Stimulated activated CD8-positive, alpha-beta memory T cell treated with anti-CD3 and anti-CD28 coated beads, Interleukin-4, amount 100 ng/mL, for 4 hours (primary cell): ENCODE results near the gene HECTD1.
"Not testable (repeated sequence)": the region's sequence is repeated elsewhere in the genome, so short reads cannot be mapped to it uniquely, and the experiment has no call there.

Experiments used
- DNase-seq, 2 donors: peaks; one replicate each; pipeline ENCODE4 v3.0.0-alpha.2; 2020; ENCODE audit warnings: low read depth in 2 of 2, low spot score in 1 of 2

The HECTD1 gene

DNA sequence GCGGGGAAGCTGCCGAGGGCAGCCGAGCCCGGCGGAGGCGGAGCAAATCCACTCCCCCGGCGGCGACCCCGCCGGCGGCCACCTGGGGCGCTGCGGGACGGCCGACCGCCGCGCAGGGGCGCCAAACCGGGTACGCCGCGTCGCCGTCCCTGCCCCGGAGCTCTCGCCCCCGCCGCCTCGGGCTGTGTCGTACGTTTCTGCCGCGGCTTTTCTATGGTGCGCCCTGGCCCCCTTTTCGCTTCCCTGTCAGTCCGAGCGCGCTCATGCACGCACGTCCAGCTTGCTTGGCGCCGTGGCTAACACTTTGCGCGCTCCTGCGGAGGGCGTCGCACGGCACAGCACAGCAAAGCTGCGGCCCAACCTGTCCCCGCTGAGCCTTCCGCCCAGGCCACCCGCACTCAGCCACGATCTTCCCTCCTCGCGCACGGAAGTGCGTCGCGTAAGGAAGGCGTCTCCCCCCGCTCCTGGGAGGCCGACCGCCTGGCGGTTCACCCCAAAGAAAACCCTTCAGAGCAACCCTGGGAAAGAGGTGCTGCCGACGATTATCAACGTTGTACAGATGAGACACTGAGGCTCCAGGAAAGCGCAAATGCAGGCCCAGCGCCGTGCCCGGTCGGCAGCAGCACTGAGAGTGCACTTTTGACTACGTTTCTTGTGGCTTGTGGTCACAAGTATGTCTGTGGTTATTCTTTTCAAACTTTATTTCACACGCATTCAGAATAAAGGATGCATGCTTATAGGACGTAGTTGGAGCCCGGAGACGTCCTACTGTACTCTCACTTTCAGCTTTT lies at the start of gene HECTD1:
HECTD1 (minus strand) TSS at position 39 of the 791 bp plus-strand sequence. CDS start 1,857 bp downstream, outside the sequence.
- DNase-seq, result peak; percentile 68 to 80

DNA sequence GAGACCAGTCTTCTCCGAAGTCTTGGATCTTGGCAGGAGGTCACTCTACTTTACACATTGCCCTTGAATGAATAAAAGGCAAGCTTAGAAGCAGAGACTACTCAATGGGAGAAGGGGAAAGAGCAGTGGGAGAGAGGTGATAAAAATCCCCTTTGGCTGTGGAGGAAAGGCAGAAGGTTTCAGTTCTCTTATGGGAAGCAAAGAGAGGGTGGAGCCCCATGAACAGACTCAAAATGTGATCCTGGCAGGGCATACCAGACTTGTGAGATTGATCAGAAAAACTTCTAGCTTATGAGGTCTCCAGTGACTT lies 49.6 kb upstream of the HECTD1 start:
- DNase-seq, result no peak

DNA sequence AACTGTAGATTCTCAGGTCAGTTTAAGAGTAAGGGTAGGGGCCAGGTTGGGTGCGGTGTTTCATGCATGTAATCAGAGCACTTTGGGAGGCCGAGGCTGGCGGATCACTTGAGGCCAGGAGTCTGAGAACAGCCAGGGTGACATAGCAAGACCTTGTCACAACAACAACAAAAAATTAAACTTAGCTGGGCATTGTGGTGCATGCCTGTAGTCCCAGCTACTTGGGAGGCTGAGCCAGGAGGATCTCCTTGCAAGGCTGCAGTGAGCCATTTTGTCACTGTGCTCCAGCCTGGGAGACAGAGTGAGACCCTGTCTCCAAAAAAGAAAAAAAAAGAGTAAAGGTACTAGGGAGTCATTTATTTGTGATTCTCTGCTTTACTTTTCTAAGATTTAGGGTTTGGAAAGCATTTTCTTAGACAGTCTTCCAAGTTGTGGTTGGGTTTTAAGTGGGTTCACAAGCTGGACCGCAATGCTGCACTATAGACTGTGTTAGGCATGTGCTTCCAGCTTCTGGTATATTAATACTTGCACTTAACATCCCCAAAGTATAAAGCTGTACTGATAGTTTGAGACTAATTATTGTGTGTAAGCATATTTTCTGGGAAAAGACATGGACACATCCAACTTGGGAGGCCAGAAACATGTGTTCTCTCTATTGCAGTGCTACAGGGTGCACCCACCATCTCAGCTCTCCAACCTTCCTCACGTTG lies 49.1 kb upstream of the HECTD1 start:
- DNase-seq, result no peak

GRCh38 chr14:31255918-31256317 lies 48.3 kb upstream of the HECTD1 start:
- not testable (repeated sequence) for DNase-seq

- DNase-seq, result no peak
Measured at GRCh38 chr14:31255286-31255685, 47.7 kb upstream of the HECTD1 start.

DNA sequence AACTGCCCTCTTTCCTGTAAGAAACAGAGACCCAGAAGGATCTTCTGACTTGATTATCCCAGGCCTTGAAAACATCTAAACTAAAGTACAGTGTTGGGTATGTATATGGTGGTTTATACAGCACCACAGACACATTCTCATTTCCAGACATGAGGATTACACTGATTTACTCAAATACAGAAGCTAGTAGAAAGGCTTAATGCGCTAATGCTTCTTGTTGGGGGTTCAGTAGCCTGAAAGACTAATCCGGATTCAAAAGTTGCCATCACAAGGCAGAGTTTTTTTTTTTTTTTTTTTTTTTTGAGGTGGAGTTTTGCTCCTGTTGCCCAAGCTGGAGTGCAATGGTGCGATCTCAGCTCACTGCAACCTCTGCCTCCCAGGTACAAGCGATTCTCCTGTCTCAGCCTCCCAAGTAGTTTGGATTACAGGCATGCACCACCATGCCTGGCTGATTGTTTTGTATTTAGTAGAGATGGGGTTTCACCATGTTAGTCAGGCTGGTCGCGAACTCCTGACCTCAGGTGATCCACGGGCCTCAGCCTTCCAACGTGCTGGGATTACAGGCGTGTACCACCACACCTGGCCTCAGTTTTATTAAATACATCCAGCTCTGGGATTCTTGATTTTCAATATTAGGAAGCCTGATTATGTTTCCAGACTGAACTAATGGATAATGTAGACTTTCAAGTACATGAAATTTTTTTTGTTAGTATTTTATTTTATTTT lies 46.3 kb upstream of the HECTD1 start:
- DNase-seq, result no peak

- DNase-seq, result no peak
Measured at GRCh38 chr14:31252865-31253264, 45.3 kb upstream of the HECTD1 start.

GRCh38 chr14:31251028-31251958 lies 43.7 kb upstream of the HECTD1 start:
- DNase-seq, result no peak

GRCh38 chr14:31244626-31245025 lies 37.0 kb upstream of the HECTD1 start:
- no peak for DNase-seq

GRCh38 chr14:31243860-31244259 lies 36.3 kb upstream of the HECTD1 start:
- no peak for DNase-seq

- DNase-seq, result not testable (repeated sequence)
Measured at GRCh38 chr14:31242161-31242940, 34.8 kb upstream of the HECTD1 start.

GRCh38 chr14:31241450-31242114 lies 34.0 kb upstream of the HECTD1 start:
- DNase-seq, result no peak

- no peak for DNase-seq
Measured at GRCh38 chr14:31239741-31240140, 32.1 kb upstream of the HECTD1 start.

- no peak for DNase-seq
Measured at GRCh38 chr14:31235462-31235861, 27.9 kb upstream of the HECTD1 start.

DNA sequence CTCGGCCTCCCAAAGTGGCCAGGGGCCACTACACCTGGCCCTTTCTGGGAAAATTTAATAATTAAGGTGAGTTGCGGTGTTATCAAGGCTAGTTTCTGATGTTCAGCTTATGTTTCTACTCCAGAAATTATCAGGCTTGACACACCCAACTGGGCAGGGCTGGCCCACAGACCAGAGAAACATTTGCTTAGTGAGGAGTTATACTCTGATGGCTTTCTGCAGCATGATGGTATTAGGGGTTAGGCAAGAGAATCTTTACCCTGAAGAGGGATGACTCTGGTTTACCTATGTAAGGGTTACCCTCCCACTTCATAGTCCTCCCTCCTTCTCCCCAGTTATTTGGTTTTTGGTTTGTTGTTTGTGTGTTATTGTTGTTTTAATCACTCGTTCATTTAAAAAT lies 24.5 kb upstream of the HECTD1 start:
- no peak for DNase-seq

GRCh38 chr14:31231272-31231671 lies 23.7 kb upstream of the HECTD1 start:
- not testable (repeated sequence) for DNase-seq

DNA sequence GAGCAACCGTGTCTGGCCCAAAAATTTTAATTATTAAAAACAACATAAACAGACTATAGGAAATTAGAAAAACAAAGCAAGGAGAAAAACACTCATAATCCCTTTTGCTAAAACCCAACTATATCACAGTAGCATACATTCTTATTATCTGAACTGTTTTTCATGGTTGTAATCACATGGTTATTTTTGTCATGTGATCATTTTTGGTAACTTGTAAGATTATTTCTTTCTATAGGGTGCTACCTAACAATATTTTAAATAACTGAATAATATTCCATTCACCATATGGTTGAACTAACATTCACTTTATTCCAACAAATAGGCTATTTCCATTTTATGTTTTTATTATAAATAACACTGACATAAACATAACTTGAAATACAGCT lies 23.0 kb upstream of the HECTD1 start:
- DNase-seq, result no peak

DNA sequence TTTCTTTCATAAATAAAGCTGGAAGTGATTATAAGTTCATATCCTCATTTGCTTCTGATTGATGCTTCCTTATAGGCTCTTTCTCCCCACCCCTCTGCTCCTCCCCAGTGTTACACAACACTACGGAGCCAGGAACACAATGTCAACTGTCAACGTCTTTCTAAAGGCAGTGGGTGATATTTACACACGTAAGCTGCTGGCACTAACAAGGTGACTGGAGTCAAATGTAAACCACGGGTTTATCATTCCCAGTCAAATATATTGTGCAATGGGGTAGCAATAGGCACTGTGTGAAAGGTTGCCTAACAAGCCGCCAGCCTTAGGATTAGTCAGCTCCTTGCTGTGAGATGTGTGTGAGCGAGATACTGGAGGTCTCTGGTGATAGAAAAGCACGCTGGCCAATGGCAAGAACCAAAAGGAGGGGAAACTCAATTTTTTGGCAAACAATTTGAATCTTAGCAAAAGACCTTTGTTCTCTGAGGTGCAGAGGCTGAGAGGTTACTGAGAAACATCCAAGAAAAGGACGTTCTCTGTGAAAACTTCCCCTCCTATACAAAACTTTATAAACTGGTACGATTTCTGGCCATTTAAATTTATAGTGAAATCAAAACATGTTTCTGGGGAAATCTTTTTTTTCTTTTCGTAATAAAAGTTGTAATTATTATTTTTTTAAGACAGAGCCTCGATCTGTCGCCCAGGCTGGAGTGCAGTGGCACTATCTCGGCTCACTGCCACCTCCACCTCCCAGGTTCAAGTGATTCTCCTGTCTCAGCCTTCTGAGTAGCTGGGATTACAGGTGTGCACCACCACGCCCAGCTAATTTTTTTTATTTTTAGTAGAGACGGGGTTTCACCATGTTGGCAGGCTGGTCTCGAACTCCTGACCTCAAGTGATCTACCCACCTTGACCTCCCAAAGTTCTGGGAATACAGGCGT lies 22.3 kb upstream of the HECTD1 start:
- DNase-seq, result no peak

- no peak for DNase-seq
Measured at GRCh38 chr14:31229009-31229408, 21.4 kb upstream of the HECTD1 start.
